ENCODE results near the gene LMNTD2.

LMNTD2 gene

DNA sequence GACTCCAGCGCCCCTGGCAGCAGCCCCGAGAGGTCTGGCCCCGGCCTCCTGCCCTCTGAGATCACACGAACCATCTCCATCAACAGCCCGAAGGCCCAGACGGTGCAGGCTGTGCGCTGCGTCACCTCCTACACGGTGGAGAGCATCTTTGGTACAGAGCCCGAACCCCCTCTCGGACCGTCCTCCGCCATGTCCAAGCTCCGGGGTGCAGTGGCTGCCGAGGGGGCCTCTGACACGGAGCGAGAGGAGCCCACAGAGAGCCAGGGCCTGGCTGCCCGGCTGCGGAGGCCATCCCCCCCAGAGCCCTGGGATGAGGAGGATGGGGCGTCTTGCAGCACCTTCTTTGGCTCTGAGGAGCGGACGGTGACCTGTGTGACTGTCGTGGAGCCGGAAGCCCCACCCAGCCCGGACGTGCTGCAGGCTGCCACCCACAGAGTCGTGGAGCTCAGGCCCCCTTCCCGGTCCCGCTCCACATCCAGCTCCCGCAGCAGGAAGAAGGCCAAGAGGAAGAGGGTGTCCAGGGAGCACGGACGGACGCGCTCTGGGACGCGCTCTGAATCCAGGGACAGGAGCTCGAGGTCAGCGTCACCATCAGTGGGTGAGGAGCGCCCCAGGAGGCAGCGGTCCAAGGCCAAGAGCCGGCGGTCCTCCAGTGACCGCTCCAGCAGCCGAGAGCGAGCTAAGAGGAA, 47.6 kb upstream of the LMNTD2 start:
- no peaks in the 10 kb centered on the region for H3K79me2 ChIP-seq (ENCODE audit: insufficient read depth, low read length)
- H2AFZ ChIP-seq (ENCODE audit: low read length): no peak overlapping the region
- H3K36me3 ChIP-seq (ENCODE audit: insufficient read depth, low read length): peaks cover 97% of the 10 kb centered on the region
- H3K9ac ChIP-seq (ENCODE audit: low read length): no peak overlapping the region
- H3F3A ChIP-seq (ENCODE audit: insufficient read depth, low read length): no peaks in the 10 kb centered on the region
- TF ChIP-seq, protein P1, sequence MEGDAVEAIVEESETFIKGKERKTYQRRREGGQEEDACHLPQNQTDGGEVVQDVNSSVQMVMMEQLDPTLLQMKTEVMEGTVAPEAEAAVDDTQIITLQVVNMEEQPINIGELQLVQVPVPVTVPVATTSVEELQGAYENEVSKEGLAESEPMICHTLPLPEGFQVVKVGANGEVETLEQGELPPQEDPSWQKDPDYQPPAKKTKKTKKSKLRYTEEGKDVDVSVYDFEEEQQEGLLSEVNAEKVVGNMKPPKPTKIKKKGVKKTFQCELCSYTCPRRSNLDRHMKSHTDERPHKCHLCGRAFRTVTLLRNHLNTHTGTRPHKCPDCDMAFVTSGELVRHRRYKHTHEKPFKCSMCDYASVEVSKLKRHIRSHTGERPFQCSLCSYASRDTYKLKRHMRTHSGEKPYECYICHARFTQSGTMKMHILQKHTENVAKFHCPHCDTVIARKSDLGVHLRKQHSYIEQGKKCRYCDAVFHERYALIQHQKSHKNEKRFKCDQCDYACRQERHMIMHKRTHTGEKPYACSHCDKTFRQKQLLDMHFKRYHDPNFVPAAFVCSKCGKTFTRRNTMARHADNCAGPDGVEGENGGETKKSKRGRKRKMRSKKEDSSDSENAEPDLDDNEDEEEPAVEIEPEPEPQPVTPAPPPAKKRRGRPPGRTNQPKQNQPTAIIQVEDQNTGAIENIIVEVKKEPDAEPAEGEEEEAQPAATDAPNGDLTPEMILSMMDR (IDR thresholded peaks at IDR 0.05; ENCODE audit: low read length): no peak
- H3K9me3 ChIP-seq (ENCODE audit: low read length): no peaks in the 10 kb centered on the region
- H3K4me2 ChIP-seq (ENCODE audit: low read length): no peak overlapping the region
- peaks cover 5% of the 10 kb centered on the region for H3K4me1 ChIP-seq (ENCODE audit: insufficient read depth, low read length, severe bottlenecking)
- no peak overlapping the region for H3K4me3 ChIP-seq (ENCODE audit: low read depth, low read length, poor library complexity, severe bottlenecking)
- no peaks in the 10 kb centered on the region for H3K9me2 ChIP-seq (ENCODE audit: low read depth, low read length)
- H3K27ac ChIP-seq (ENCODE audit: low read depth, low read length, poor library complexity, severe bottlenecking): no peak overlapping the region
- H4K20me1 ChIP-seq (ENCODE audit: insufficient read depth, low read length): no peaks in the 10 kb centered on the region
- H3K27me3 ChIP-seq (ENCODE audit: insufficient read depth, low read length): no peaks in the 10 kb centered on the region

DNA sequence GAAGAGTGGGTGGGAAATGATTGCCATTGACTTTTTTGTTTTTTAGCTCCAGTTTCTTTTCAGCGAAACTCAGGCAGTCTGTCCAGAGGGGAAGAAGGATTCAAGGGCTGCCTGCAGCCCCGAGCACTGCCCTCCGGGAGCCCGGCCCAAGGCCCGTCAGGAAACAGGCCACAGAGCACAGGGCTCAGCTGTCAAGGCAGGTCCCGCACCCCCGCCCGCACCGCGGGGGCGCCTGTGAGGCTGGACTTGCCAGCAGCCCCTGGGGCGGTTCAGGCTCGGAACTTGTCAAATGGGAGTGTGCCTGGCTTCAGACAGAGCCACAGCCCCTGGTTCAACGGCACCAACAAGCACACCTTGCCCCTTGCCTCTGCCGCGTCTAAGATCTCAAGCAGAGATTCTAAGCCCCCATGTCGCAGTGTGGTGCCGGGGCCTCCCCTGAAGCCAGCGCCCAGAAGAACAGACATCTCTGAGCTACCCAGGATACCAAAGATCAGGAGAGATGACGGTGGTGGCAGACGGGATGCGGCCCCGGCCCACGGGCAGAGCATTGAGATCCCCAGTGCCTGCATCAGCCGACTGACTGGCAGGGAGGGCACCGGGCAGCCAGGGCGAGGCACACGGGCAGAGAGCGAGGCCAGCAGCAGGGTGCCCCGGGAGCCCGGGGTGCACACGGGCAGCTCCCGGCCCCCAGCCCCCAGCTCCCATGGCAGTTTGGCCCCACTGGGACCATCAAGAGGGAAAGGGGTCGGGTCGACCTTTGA, 46.7 kb upstream of the LMNTD2 start:
- Histone ChIP-seq H3F3A (ENCODE audit: insufficient read depth, low read length) (no peaks in the 10 kb centered on the region), H3K27me3 (ENCODE audit: insufficient read depth, low read length) (no peaks in the 10 kb centered on the region), H3K9ac (ENCODE audit: low read length) (no peak overlapping the region), H3K4me3 (ENCODE audit: low read depth, low read length, poor library complexity, severe bottlenecking) (no peak overlapping the region), H2AFZ (ENCODE audit: low read length) (no peak overlapping the region), H3K79me2 (ENCODE audit: insufficient read depth, low read length) (no peaks in the 10 kb centered on the region), H3K36me3 (ENCODE audit: insufficient read depth, low read length) (peaks cover 94% of the 10 kb centered on the region), H4K20me1 (ENCODE audit: insufficient read depth, low read length) (no peaks in the 10 kb centered on the region), H3K27ac (ENCODE audit: low read depth, low read length, poor library complexity, severe bottlenecking) (no peak overlapping the region), H3K4me1 (ENCODE audit: insufficient read depth, low read length, severe bottlenecking) (no peaks in the 10 kb centered on the region), H3K9me2 (ENCODE audit: low read depth, low read length) (no peaks in the 10 kb centered on the region), H3K9me3 (ENCODE audit: low read length) (no peaks in the 10 kb centered on the region), H3K4me2 (ENCODE audit: low read length) (no peak overlapping the region)
- no peak for TF ChIP-seq EZH2 (IDR thresholded peaks at IDR 0.05; ENCODE audit: borderline replicate concordance, low read length)
- TF ChIP-seq, protein P1 (IDR thresholded peaks at IDR 0.05; ENCODE audit: low read length): no peak

DNA sequence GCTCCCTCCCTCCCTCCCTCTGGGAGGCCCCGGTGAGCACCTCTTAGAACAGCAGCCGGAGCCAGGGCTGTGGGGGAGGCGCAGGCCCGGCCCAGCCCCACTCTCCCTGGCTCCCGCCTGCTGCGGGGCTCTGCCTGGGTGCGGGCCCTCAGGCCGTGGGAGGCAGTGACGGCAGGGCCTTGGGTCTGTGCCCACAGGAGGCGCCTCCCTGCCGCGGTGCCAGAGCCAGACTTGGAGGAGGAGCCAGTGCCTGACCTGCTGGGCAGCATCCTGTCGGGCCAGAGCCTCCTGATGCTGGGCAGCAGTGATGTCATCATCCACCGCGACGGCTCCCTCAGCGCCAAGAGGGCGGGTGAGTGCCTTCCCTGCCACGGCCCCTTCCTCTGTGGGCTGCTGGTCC, 45.7 kb upstream of the LMNTD2 start:
- H4K20me1 ChIP-seq (ENCODE audit: insufficient read depth, low read length): no peaks in the 10 kb centered on the region
- no peaks in the 10 kb centered on the region for H3K9me2 ChIP-seq (ENCODE audit: low read depth, low read length)
- no peaks in the 10 kb centered on the region for H3K79me2 ChIP-seq (ENCODE audit: insufficient read depth, low read length)
- H3K27me3 ChIP-seq (ENCODE audit: insufficient read depth, low read length): no peaks in the 10 kb centered on the region
- peaks cover 94% of the 10 kb centered on the region for H3K36me3 ChIP-seq (ENCODE audit: insufficient read depth, low read length)
- no peak overlapping the region for H3K27ac ChIP-seq (ENCODE audit: low read depth, low read length, poor library complexity, severe bottlenecking)
- no peak overlapping the region for H3K4me2 ChIP-seq (ENCODE audit: low read length)
- H3K4me3 ChIP-seq (ENCODE audit: low read depth, low read length, poor library complexity, severe bottlenecking): no peak overlapping the region
- H3K9me3 ChIP-seq (ENCODE audit: low read length): no peaks in the 10 kb centered on the region
- no peaks in the 10 kb centered on the region for H3K4me1 ChIP-seq (ENCODE audit: insufficient read depth, low read length, severe bottlenecking)
- H2AFZ ChIP-seq (ENCODE audit: low read length): no peak overlapping the region
- no peak overlapping the region for H3K9ac ChIP-seq (ENCODE audit: low read length)
- TF ChIP-seq EZH2 (IDR thresholded peaks at IDR 0.05; ENCODE audit: borderline replicate concordance, low read length): no peak
- TF ChIP-seq, protein P1 (IDR thresholded peaks at IDR 0.05; ENCODE audit: low read length): no peak
- H3F3A ChIP-seq (ENCODE audit: insufficient read depth, low read length): no peaks in the 10 kb centered on the region
